ENCODE data around the gene RPS15.
"Not testable (repeated sequence)": the region's sequence is repeated elsewhere in the genome, so short reads cannot be mapped to it uniquely, and the experiment has no call there.

GRCh38 chr19:1420085-1420484 is 18.1 kb upstream of the RPS15 start:
- TF ChIP-seq CTCF (conservative IDR thresholded peaks at IDR 0.05); ZFX (IDR thresholded peaks at IDR 0.05): not testable (repeated sequence)
